ENCODE results near the gene CPLANE2.
"Not testable (repeated sequence)": the region's sequence is repeated elsewhere in the genome, so short reads cannot be mapped to it uniquely, and the experiment has no call there.

CPLANE2 gene

GRCh38 chr1:16208270-16208987, 28.6 kb downstream of the CPLANE2 start:
- DNase-seq = no peak

- DNase-seq = no peak
Observed at GRCh38 chr1:16207318-16208269, 29.4 kb downstream of the CPLANE2 start.

DNA sequence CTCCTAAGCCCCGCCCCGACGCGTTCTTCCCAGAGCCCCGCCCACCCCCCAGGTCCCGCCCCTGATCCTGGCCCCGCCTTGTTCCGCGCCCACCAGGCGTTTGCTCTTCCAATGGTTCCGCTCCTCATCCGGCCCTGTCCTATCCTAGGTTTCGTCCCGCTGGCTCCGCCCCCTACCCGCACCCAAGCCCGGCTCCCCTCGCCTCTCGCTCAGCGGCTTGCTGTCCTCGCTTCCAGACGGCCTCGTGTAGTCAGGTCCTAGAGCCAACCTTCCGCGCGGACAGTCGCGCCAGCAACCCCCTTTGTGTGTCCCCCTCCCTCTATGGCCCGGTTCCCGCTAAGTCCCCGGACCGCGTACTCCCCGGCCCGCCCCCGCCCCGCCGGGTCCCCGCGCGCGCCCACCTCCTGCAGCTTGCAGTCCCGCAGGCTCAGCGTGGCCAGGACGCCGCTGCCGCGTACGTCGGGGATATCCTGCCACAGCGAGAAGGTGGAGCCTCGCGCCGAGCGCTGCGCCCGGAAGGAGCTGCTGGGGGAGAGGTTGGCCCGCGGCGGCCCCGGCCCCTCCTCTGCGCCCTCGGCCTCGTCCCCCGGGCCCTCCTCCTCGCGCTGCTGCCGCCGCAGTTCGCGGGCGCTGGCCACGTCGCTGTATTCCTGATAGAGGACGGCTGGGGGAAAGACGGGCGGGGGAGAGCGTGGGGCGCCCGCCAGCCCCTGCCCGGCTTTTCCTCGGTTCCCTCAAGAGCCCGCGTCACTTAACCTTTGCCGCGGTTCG, 30.3 kb downstream of the CPLANE2 start:
- DNase-seq = peak; percentile 91 to 93

- no peak for DNase-seq
Observed at GRCh38 chr1:16205891-16206546, 31.0 kb downstream of the CPLANE2 start.

- no peak for DNase-seq
Observed at GRCh38 chr1:16205334-16205671, 31.7 kb downstream of the CPLANE2 start.

GRCh38 chr1:16204634-16205333, 32.2 kb downstream of the CPLANE2 start:
- peak in 1 of 2 donors; percentile 30 for DNase-seq

DNA sequence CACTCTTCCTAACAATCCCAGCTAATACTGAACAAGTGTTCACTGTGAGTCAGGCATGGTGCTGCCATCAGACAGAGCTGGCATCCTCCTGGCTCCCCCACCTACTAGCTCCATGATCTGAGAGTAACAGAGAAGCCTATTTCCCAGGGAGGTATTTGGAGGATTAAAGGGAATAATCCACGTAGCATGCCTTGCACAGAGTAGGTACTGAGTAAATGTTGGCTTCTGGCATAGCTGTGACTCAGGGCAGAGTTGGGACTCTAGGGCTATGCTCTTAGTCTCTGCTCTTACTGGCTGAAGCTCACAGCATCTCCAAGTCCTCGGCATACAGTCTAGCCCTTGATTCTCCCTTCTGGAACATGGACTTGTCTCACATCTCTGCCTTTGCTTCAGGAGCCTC, 32.8 kb downstream of the CPLANE2 start:
- DNase-seq = no peak

DNA sequence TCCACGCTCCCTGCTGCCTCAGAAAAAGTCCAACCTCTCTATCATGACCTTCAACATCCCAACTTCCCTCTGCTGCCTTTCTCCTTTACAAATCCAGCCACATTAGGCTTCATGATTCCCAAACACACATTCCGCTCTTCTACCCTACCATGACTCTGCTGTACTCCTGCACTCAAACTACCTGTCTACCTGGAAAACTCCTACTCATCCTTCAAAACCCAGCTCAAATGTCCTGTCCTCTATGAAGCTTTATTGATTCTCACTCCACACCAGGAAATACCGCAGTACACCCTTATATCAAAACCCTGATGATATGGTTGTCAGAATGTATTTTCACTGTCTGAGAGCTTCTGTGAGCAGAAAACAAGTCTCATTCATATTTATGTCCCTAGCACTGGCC, 33.4 kb downstream of the CPLANE2 start:
- DNase-seq = no peak

DNA sequence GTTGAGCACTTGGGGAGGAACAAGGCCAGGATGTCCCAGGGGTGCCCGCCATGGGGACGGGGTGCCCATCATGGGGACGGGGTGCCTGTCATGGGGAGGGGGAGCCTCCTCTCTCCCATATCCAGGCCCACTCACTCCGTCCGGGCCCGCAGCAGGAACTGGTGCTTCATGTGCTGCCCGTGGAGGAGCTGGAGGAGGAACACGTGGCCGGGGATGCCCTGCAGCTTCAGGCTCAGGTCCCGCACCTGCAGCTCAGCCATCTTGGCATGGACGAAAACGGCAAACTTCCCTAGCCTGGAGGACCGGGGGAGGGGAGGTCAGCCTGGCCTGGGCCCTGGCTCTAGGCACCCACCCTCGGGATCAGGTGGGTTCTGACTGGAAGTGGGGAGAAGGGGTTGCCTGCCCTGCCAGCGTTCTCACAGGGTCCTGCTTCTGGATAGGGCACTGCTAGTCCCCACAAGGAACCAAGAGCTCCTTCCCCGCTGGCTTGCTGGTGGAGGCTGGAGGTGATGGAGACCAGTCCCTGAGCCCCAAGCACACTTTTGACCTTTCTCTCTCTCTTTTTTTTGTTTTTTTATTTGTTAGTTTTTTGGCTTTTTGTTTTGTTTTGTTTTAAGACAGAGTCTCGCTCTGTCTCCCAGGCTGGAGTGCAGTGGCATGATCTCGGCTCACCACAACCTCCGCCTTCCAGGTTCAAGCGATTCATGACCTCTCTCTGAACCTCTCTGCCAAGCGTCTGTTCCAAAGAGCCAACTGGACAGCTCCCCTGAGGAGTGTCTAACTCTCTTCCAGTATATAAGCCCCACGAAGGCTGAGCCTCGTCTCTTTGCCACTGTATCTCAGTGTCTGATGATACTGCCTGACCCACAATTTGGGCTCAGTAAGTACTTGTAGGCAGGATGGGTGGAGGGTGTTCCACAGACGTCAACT, 34.4 kb downstream of the CPLANE2 start:
- no peak for DNase-seq

DNA sequence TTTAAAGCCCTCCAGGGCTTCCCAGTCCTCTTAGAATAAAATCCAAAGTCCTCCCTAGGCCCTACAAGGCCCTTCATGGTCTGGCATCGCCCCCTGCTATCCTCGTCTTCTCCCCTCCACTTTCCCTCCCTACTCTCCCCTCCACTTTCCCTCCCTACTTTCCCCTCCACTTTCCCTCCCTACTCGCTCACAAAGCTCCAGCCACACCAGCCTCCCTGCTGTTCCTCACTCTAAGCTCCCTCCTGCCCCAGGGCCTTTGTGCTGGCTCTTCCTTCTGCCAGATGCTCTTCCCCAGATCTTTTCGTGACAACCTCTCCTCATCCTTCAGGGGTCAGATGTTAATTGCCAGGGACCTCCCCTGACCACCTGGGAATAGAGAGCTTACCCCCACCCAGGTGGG, 37.3 kb downstream of the CPLANE2 start:
- DNase-seq = no peak

DNA sequence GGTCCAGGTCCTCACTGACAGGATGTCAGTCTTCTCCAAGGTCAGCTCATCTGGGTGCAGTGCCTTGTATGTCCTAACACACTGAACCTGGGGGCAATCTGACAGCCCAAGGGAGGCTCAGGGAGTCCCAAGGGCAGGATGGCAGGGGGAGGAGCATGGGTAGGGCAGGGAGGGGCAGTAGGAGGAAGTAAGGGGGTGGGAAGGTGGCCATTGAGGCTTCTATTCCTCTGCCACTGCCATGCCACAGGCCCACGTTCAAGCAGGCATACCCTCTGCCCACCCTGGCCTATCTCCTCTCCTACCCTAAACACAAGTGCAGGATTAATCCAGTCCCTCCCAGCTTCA, 37.9 kb downstream of the CPLANE2 start:
- no peak for DNase-seq

- no peak for DNase-seq
Observed at GRCh38 chr1:16198444-16199156, 38.4 kb downstream of the CPLANE2 start.

DNA sequence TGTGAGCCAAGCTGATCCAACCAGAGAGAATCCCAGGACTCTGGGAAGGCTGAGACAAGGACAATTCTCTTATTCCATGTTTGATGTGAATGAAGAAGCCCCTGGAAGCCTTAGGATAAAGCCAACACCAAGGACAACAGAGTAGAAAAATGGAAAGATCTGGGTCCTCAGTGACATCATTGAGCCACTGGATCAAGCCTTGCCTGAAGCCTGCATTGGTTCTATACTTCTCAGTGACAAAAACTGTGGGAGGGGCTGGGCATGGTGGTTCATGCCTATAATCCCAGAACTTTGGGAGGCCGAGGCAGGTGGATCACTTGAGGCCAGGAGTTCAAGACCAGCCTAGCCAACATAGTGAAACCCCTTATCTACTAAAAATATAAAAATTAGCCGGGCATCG, 40.1 kb downstream of the CPLANE2 start:
- no peak for DNase-seq

GRCh38 chr1:16196139-16196538, 40.8 kb downstream of the CPLANE2 start:
- DNase-seq = not testable (repeated sequence)

DNA sequence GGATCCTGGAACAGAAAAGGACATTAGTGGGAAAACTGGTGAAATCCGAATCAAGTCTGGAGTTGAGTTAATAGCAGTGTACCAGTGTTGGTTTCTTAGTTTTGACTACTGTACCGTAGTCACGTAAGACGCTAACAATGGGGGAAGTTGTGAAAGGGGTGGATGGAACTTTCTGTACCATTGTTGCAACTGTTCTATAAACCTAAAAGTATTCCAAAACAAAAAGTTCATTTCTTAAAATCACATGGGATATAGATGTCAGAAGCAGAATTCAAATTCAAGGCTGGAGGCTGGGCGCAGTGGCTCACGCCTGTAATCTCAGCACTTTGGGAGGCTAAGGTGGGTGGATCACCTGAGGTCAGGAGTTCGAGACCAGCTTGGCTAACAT, 41.5 kb downstream of the CPLANE2 start:
- no peak for DNase-seq

- DNase-seq = no peak
Observed at GRCh38 chr1:16191916-16192546, 45.0 kb downstream of the CPLANE2 start.

DNA sequence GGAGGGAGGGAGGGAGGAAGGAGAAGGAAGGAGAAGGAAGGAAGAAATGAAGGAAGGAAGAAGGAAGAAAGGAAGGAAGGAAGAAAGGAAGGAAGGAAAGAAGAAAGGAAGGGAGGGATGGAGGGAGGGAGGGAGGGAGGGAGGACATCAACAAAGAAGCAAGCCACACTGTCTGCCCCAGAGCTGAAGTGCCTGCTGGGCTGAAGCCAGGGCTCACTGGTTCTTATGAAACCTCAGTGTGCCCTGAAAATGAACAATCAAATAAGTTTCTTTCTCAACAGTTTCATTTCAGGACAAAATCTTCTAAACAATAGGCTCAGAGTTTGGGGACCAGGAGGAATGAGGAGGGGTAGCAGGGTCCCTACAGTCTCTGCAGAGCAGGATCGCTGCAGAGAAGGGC, 45.7 kb downstream of the CPLANE2 start:
- no peak for DNase-seq

DNA sequence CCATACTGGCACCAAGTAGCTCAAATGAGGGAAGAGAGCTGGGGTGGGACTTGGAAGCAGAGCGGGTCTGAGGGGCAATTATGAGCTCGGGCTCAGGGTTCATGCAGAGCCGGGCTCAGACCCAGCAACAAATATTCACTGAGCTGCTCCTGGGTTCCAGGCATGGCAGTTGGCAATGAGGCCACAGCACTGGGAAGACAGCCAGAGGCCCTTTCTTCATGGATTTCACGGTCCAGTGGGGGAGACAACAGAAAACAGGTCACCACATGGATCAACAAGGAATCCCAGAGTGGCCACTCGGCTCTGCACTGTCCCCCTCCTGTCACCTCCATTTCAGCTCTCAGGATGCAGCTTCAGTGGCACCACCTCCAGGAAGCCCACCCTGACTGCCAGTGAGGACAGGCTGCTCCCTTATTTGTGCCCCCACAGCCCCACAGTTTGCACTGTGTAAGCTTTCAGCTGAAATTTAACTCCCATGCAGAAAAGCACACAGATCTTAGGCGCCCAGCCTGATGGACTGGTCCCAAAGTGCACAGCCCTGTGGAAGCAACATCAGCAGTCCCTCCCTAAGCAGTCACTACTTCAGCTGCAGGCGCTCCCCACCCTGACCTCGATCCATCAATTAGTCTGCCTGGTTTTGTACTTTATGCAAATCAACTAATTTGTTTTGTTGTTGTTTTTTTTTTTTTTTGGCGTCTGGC, 46.9 kb downstream of the CPLANE2 start:
- no peak for DNase-seq

- no peak for DNase-seq
Observed at GRCh38 chr1:16189003-16189402, 48.0 kb downstream of the CPLANE2 start.
